ENCODE measurements around the gene ZNF484. TPM values are rescaled to one million over a fixed set of nuclear protein-coding genes. Genes with fewer than 3 reads are reported as not detected.
"Not testable (repeated sequence)": the region's sequence is repeated elsewhere in the genome, so short reads cannot be mapped to it uniquely, and the experiment has no call there.

Gene ZNF484
- 1 to 10 TPM; 7.4 to 7.5 TPM for total RNA-seq

DNA sequence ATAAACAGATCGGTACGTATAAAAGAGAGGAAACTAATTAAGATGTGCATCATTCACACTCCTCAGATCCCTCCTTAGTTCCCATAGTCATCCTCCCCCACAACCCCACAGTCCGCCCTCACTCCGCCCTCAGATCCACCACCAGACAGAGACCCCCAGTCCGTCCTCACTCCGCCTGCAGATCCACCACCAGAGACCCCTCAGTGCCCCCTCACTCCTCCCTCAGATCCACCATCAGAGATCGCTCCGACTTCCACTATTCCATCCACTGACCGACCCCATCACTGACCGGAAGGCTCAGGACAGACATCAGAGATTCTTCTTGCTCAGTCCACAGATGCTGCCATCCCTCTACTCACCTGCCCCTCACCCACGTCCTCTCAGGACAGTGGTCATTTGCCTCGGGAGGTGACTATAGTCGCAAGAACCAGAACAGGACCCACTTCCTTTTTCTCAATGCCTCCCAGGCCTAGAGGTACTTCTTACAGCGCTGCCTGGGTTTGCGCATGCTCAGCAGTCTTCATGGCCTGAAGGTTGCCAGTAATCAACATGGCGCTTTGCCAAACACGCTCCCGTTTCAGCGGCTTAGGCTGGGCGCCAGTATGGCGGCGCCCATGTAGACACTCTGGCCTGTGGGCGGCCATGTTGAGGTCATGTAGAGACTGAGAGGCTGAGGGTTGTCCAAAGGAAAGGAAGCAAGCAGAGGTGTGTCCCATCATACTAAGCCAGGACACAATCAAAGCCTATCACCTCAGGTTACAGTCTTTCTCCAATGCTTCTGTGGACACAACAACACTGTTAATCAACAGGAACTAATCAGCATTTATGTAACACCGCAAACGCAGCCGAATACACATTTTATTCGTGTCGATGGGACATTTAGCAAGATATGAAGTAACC lies at the start of gene ZNF484:
Gene ZNF484 (minus strand): TSS at position 508 of the 900 bp plus-strand sequence. CDS start 3,009 bp downstream, outside the sequence.
- Mint-ChIP-seq H3K4me1 (ENCODE audit: low read depth) (peaks cover 41% of the 10 kb centered on the region), H3K9me3 (no peaks in the 10 kb centered on the region), H3K27me3 (no peaks in the 10 kb centered on the region), H3K4me3 (peak within 1 kb of the TSS; percentile 97), H3K27ac (peak within 1 kb of the TSS; percentile 97), H3K36me3 (peaks cover 5% of the 10 kb centered on the region)
- DNase-seq: peak; percentile 98
- intact Hi-C loops (cut with micrococcal nuclease): loop anchor here (1.0 to 10.0 kb wide), 6 partner anchors 73 to 267 kb away; partner anchors contain the start of genes CARD19 and IPPK
- POLR2A ChIA-PET: no interaction called here
- CTCF ChIA-PET: no interaction called here

DNA sequence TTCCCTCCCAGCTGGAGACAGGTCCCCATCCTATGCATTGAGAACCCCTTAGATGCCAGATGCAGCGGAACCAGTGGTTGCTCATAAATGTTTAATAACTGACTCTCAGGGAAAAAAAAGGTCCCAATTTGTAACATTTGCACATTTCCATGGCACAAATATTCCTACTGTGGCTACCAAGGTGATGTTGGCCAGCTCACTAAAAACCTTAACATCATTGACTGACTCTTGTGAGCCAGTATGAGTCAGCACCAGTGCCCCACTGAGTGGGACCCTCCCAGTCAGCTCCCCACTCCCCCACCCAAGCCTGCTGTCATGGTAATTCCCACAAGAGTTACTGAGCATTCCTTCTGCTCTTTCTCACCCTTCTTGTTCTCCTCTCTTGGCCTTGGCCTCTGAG lies 42.6 kb upstream of the ZNF484 start:
- H3K27me3 Mint-ChIP-seq: no peaks in the 10 kb centered on the region
- no peaks in the 10 kb centered on the region for H3K4me1 Mint-ChIP-seq (ENCODE audit: low read depth)
- intact Hi-C loops (cut with micrococcal nuclease): no loop called here
- H3K27ac Mint-ChIP-seq: no peak overlapping the region
- CTCF ChIA-PET: no interaction called here
- POLR2A ChIA-PET: no interaction called here
- H3K9me3 Mint-ChIP-seq: no peaks in the 10 kb centered on the region
- no peaks in the 10 kb centered on the region for H3K36me3 Mint-ChIP-seq
- DNase-seq: no peak
- H3K4me3 Mint-ChIP-seq: no peak overlapping the region

DNA sequence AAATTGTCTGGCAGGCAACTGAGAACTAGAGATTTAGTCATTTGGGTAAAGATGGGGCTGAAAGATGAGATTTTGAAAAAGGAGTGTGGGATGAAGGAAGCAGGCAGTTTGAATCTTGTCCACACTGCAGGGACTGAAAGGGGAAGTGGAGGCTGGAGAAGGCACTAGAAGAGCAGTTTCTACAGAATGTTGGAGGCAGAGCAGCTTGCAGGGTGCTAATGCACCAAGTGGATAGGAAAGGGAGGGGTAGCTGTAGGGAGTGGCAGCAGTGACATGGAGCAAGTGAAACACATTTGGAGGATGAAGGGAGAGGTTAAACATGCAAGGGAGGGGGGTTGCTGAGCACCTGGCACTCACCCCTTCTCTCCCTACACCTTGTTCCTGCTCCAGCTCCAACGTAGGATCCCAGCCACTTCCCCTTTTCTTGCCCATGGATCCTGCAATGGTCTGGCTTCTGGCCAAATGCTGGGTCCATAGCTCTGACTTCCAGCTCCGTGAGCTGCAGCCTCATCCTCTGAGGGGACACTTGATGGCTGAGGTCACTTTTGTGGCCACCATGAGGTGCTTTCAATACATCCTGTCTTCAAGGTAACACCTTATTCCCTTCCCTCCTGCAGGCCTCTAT lies 39.5 kb upstream of the ZNF484 start:
- intact Hi-C loops (cut with micrococcal nuclease): no loop called here
- Mint-ChIP-seq H3K9me3 (no peaks in the 10 kb centered on the region), H3K36me3 (no peaks in the 10 kb centered on the region), H3K4me3 (no peak overlapping the region), H3K27ac (no peak overlapping the region), H3K27me3 (no peaks in the 10 kb centered on the region), H3K4me1 (ENCODE audit: low read depth) (no peaks in the 10 kb centered on the region)
- DNase-seq: no peak
- CTCF ChIA-PET: no interaction called here
- POLR2A ChIA-PET: no interaction called here

DNA sequence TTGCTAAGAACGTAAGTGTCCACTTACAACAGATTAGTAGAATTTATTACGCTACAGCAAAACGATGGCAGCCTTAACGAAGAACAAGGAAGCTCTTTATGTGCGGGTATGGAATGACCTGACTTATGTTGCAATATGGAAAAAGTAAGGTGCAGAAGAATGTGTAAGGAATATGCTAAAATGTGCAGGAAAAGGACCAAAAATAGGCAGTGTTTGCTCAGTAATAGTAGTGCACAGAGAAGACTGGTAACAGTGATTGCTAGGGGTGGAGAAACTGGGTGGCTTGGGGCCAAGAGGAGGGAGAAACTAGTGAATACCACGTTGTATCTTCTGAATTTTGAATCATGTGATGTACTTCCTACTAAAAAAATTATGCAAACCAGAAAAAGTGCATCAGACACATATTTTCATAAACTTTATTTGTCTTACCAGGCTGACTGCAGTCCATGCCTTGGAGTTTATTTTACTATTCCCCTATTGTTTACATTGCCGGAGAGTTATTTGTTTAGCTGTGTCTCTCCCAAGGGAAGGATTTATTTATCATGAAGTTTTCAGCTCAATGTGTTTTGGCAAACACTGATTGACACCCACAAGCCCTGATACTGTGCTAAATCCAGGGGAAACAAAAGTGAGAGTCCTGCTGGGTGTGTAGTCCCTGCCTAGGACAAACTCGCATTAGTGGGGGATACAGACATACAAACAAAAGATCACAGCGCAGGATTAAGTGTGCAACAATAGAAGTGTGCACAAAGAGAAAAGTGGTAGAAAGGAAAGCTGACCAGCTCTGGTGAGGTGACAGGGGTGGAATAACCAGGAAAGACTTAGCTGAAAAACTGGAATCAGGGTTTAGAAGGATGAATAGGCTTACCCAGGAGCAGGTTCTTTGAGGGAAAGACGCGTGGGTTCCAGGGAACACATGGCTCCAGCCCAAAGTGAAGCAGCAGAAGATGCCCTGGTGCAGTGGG lies 34.0 kb upstream of the ZNF484 start:
- ChIA-PET CTCF (no interaction called here), POLR2A (no interaction called here)
- Mint-ChIP-seq H3K9me3 (no peaks in the 10 kb centered on the region), H3K4me1 (ENCODE audit: low read depth) (no peaks in the 10 kb centered on the region), H3K27ac (no peak overlapping the region), H3K4me3 (no peak overlapping the region), H3K27me3 (no peaks in the 10 kb centered on the region), H3K36me3 (no peaks in the 10 kb centered on the region)
- DNase-seq: no peak
- intact Hi-C loops (cut with micrococcal nuclease): no loop called here

DNA sequence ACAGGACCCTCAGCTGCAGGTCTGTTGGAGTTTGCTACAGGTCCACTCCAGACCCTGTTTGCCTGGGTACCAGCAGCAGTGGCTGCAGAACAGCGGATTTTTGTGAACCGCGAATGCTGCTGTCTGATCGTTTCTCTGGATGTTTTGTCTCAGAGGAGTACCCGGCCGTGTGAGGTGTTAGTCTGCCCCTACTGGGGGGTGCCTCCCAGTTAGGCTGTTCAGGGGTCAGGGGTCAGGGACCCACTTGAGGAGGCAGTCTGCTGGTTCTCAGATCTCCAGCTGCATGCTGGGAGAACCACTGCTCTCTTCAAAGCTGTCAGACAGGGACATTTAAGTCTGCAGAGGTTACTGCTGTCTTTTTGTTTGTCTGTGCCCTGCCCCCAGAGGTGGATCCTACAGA lies 27.3 kb upstream of the ZNF484 start:
- not testable (repeated sequence) for H3K27ac Mint-ChIP-seq

DNA sequence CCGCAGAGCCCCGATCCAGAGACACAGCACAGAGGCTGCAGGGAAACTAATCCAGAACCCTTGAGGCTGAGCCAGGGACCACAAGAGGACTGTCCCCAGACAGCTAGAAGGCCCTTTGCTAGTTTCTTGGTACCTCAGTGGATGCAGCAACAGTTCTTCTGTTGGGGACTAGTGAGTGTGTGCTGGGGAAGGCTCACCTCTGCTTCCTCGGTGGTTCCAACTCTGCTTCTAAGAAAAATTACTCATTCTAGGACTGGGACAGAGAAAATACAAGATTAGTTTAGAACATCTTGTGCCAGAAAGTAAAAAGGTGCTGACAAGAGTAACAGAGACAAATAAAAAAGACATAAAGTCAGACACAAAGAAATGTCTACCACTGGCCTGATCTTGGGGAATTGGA lies 19.5 kb upstream of the ZNF484 start:
- Mint-ChIP-seq H3K9me3 (no peaks in the 10 kb centered on the region), H3K27me3 (no peaks in the 10 kb centered on the region), H3K4me3 (no peak overlapping the region), H3K4me1 (ENCODE audit: low read depth) (peaks cover 4% of the 10 kb centered on the region), H3K36me3 (no peaks in the 10 kb centered on the region), H3K27ac (no peak overlapping the region)
- ChIA-PET CTCF (no interaction called here), POLR2A (no interaction called here)
- intact Hi-C loops (cut with micrococcal nuclease): no loop called here
- DNase-seq: no peak

More for the DNA sequence above, 27.3 kb upstream of the ZNF484 start:
- H3K4me1 Mint-ChIP-seq (ENCODE audit: low read depth); DNase-seq; CTCF ChIA-PET; intact Hi-C loops (cut with micrococcal nuclease); H3K36me3 Mint-ChIP-seq; H3K27me3 Mint-ChIP-seq; POLR2A ChIA-PET; H3K9me3 Mint-ChIP-seq; H3K4me3 Mint-ChIP-seq: not testable (repeated sequence)

DNA sequence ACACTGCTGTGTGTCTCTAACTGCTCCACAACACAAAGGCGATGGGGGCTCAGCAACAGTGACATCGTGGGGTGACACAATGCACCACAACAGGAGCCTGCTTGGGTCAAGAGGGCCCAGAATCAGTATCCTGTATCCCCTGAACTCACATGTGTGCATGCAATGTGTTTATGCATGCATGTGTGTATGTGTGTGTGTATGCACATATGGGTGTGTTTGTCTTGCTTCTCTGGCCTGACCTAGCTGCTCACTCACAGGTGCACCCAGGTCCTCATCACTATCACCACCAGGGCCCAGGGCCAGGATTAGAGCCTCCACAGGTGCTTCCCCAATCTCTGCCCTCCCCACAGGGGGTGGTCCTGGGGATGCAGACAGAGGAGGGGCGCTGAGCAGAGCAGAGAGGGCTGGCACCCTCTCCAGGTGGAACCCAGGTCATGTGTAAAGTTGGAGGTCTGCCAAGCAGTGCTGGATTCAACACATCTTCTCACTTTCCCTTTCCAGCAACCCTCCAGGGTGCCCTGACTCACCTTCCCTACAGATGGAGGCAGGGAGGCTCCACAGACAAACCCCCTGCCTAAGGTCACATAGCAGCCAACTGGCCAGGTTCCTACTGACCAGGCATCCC lies 18.1 kb upstream of the ZNF484 start:
- ChIA-PET POLR2A (no interaction called here), CTCF (no interaction called here)
- no peak for DNase-seq
- Mint-ChIP-seq H3K36me3 (no peaks in the 10 kb centered on the region), H3K4me1 (ENCODE audit: low read depth) (peaks cover 4% of the 10 kb centered on the region), H3K27ac (no peak overlapping the region), H3K27me3 (no peaks in the 10 kb centered on the region), H3K4me3 (no peak overlapping the region), H3K9me3 (no peaks in the 10 kb centered on the region)
- intact Hi-C loops (cut with micrococcal nuclease): no loop called here

DNA sequence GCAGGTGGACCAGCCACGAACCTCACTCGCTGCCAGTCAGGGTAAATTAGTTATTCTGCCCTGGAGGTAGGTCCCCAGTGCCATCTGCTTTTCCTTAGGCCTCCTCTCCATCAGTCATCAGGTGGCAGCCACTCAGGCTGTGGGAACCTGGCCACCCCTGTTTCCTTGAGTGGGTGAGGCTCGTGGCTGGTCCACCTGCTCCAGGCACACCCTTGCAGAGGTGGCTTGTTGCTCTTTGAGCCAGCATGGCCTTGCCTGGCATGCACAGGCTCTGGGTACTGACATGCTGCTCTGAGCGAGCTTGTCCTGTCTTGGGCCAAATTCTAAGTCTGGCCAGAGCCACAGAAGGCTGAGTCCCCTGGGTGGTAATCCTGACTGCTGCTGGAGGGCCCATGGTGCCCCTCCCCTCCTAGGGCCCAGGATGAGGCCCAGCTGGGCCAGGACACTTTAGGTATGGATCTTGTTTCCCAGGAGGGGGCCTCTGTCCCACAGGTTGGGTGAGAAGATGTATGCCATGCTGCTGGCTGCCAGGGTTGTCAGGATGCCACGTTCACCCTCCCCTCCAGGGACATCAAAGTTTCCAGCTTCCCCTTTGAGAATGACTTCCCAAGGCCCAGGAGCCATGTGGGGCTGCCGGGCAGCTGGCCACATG lies 17.0 kb upstream of the ZNF484 start:
- H3K27me3 Mint-ChIP-seq: no peaks in the 10 kb centered on the region
- H3K9me3 Mint-ChIP-seq: no peaks in the 10 kb centered on the region
- CTCF ChIA-PET: no interaction called here
- no peak overlapping the region for H3K4me3 Mint-ChIP-seq
- H3K4me1 Mint-ChIP-seq (ENCODE audit: low read depth): peaks cover 4% of the 10 kb centered on the region
- intact Hi-C loops (cut with micrococcal nuclease): no loop called here
- DNase-seq: no peak
- POLR2A ChIA-PET: no interaction called here
- H3K27ac Mint-ChIP-seq: no peak overlapping the region
- no peaks in the 10 kb centered on the region for H3K36me3 Mint-ChIP-seq

DNA sequence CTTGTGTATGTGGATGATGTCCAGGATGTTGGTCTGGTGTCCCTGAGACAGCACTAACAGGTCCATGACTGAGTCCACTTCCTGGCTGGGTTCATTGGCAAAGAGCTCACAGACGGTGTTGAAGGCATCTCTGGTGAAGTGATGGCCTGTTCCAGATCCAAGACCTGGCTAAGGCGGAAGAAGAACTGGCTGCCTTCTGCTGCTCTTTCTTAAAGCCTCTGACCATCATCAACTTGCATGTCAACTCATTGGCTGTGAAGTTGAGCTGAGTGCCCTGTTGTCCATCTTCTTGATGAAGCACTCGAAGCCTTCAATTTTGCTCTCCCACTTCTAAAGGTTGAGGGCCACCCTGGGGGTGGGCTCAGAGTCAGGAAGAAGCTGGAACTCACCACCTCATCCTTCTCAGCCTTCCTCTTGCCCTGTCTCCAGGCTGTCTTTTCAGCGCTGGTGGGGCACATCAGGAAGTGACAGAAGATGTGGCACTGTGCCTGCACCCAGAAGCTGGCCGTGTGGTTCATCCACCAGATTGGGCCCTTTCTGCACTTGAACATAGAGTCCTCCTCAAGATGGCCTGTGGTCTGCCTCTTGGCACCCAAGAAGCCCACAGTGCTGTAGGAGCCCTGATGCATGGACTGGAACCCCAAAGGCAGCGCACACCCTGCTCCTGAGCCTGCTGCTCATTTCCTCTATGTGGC lies 16.2 kb upstream of the ZNF484 start:
- DNase-seq; H3K4me1 Mint-ChIP-seq (ENCODE audit: low read depth); CTCF ChIA-PET; H3K36me3 Mint-ChIP-seq; intact Hi-C loops (cut with micrococcal nuclease); H3K4me3 Mint-ChIP-seq; POLR2A ChIA-PET; H3K27me3 Mint-ChIP-seq; H3K9me3 Mint-ChIP-seq; H3K27ac Mint-ChIP-seq: not testable (repeated sequence)

DNA sequence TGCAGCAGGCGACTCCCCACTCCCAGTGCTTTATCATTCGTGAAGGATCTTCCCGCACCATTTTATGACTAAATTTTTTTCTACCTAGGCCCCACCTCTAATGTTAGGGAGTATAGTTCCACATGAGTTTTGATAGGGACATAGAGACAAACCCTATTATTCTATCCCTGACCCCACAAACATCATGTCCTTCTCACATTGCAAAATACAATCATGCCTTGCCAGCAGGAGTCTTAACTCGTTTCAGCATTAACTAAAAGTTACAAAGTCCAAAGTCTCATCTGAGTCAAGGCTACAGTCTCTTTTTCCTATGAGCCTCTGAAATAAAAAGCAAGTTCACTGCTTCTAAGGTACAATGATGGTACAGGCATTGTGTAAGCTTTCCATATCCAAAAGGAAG lies 14.4 kb upstream of the ZNF484 start:
- peaks cover 16% of the 10 kb centered on the region for H3K4me1 Mint-ChIP-seq (ENCODE audit: low read depth)
- intact Hi-C loops (cut with micrococcal nuclease); POLR2A ChIA-PET; DNase-seq; H3K9me3 Mint-ChIP-seq; CTCF ChIA-PET; H3K27me3 Mint-ChIP-seq; H3K4me3 Mint-ChIP-seq; H3K36me3 Mint-ChIP-seq; H3K27ac Mint-ChIP-seq: not testable (repeated sequence)

DNA sequence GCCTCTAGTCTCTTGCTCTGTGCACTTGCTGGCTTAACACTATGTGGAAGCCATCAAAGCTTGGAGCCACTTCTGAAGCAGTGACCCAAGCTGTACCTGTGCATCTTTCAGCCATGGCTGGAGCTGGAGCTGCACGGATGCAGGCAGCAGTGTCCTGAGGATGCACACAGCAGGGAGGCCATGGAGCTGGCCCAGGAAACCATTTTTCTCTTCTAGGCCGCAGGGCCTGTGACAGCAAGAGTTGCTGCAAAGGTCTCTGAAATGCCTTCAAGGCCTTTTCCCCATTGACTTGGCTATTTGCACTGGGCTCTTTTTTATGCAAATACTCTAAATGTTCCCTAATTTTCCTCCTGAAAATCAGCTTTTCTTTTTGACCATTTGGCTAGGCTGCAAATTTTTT lies 12.9 kb upstream of the ZNF484 start:
- intact Hi-C loops (cut with micrococcal nuclease): no loop called here
- Mint-ChIP-seq H3K9me3 (no peaks in the 10 kb centered on the region), H3K36me3 (no peaks in the 10 kb centered on the region), H3K27me3 (no peaks in the 10 kb centered on the region), H3K4me3 (no peak overlapping the region), H3K27ac (no peak overlapping the region), H3K4me1 (ENCODE audit: low read depth) (peaks cover 31% of the 10 kb centered on the region)
- ChIA-PET POLR2A (no interaction called here), CTCF (no interaction called here)
- DNase-seq: no peak

All from activated CD4-positive, alpha-beta memory T cell treated with anti-CD3 and anti-CD28 coated beads for 36 hours (primary cell).